GM23338 (cell line): ENCODE data around the gene GJA4. TPM values are rescaled to one million over a fixed set of nuclear protein-coding genes. Genes with fewer than 3 reads are reported as not detected.

Experiments used
- ATAC-seq: fragments of 200-7000 bp; cut with Tn5 transposase; 3 replicates; pipeline ENCODE4 v1.9.1; 2020
- DNase-seq: peaks from one replicate; pipeline ENCODE4 v3.0.0-alpha.2; 2015; ENCODE audit warnings: low spot score
- H2AFZ ChIP-seq: fragments of 200-600 bp; sonication (generic); 2 replicates; pipeline ENCODE4 v1.8.0; 2016; ENCODE audit warnings: antibody characterized with exemption, mild to moderate bottlenecking, moderate library complexity
- H3F3A ChIP-seq: fragments of 200-600 bp; sonication (generic); replicated peaks from 2 replicates; pipeline ENCODE4 v1.8.0; 2017; ENCODE audit warnings: antibody characterized with exemption, mixed run types, low read depth
- H3K27ac ChIP-seq: fragments of 200-600 bp; sonication (generic); 2 replicates; pipeline ENCODE4 v1.6.1; 2016; ENCODE audit warnings: low read depth
- H3K27me3 ChIP-seq: fragments of 200-600 bp; sonication (generic); 2 replicates; pipeline ENCODE4 v1.8.0; 2016; ENCODE audit warnings: mild to moderate bottlenecking, mixed run types, moderate library complexity; ENCODE audit not compliant: insufficient read depth
- H3K36me3 ChIP-seq: fragments of 200-600 bp; sonication (generic); 2 replicates; pipeline ENCODE4 v1.8.0; 2016; ENCODE audit warnings: mild to moderate bottlenecking; ENCODE audit not compliant: insufficient read depth
- H3K4me1 ChIP-seq: fragments of 200-600 bp; sonication (generic); 2 replicates; pipeline ENCODE4 v1.8.0; 2016; ENCODE audit warnings: mild to moderate bottlenecking, moderate library complexity; ENCODE audit not compliant: insufficient read depth
- H3K4me2 ChIP-seq: fragments of 200-600 bp; sonication (generic); 2 replicates; pipeline ENCODE4 v1.7.1; 2017; ENCODE audit warnings: mixed run types
- H3K4me3 ChIP-seq: fragments of 200-600 bp; sonication (generic); 2 replicates; pipeline ENCODE4 v1.6.1; 2016; ENCODE audit warnings: mixed run types
- H3K79me2 ChIP-seq: fragments of 200-600 bp; sonication (generic); replicated peaks from 2 replicates; pipeline ENCODE4 v1.8.0; 2017; ENCODE audit warnings: mild to moderate bottlenecking; ENCODE audit not compliant: insufficient read depth
- H3K9me2 ChIP-seq: fragments of 200-600 bp; sonication (generic); 2 replicates; pipeline ENCODE4 v1.8.0; 2017; ENCODE audit not compliant: insufficient read depth
- H4K20me1 ChIP-seq: fragments of 200-600 bp; sonication (generic); replicated peaks from 2 replicates; pipeline ENCODE4 v1.8.0; 2017; ENCODE audit warnings: mild to moderate bottlenecking; ENCODE audit not compliant: insufficient read depth
- H3K27ac Mint-ChIP-seq: 2 replicates; pipeline ENCODE4 v1.8.0; 2020; ENCODE audit warnings: inconsistent platforms, mild to moderate bottlenecking, moderate library complexity, mixed read lengths
- H3K27me3 Mint-ChIP-seq: 3 replicates; pipeline ENCODE4 v1.8.0; 2022; ENCODE audit warnings: low read depth, mild to moderate bottlenecking, moderate library complexity, mixed read lengths, inconsistent platforms; ENCODE audit not compliant: insufficient read depth, poor library complexity
- H3K36me3 Mint-ChIP-seq: 3 replicates; pipeline ENCODE4 v1.8.0; 2021; ENCODE audit warnings: low read depth, mild to moderate bottlenecking, inconsistent platforms, moderate library complexity, mixed read lengths
- H3K4me1 Mint-ChIP-seq: 3 replicates; pipeline ENCODE4 v1.8.0; 2020; ENCODE audit warnings: mild to moderate bottlenecking, inconsistent platforms, mixed read lengths
- H3K4me3 Mint-ChIP-seq: 3 replicates; pipeline ENCODE4 v1.8.0; 2021; ENCODE audit warnings: moderate library complexity, mild to moderate bottlenecking, inconsistent platforms, mixed read lengths
- H3K9me3 Mint-ChIP-seq: 3 replicates; pipeline ENCODE4 v1.8.0; 2020; ENCODE audit warnings: moderate library complexity, mild to moderate bottlenecking, inconsistent platforms, mixed read lengths
- CREB1 ChIP-seq: fragments of 250-450 bp; sonication (Bioruptor Pico); IDR thresholded peaks from 2 replicates; pipeline ENCODE4 v1.5.0; 2020; ENCODE audit warnings: low read depth, mild to moderate bottlenecking, moderate library complexity
- EZH2 ChIP-seq: fragments of 200-600 bp; sonication (generic); IDR thresholded peaks from one replicate; pipeline ENCODE4 v1.8.0; 2017; ENCODE audit warnings: antibody characterized with exemption, mild to moderate bottlenecking, low read depth; ENCODE audit not compliant: unreplicated experiment
- EZH2phosphoT487 ChIP-seq: fragments of 200-600 bp; sonication (generic); IDR thresholded peaks from one replicate; pipeline ENCODE4 v1.8.1; 2018; ENCODE audit warnings: antibody characterized with exemption; ENCODE audit not compliant: unreplicated experiment
- JUNB ChIP-seq: IDR thresholded peaks from one replicate; pipeline ENCODE4 v1.6.1; 2016; ENCODE audit warnings: antibody characterized with exemption; ENCODE audit not compliant: unreplicated experiment
- POLR2AphosphoS5 ChIP-seq: IDR thresholded peaks from 2 replicates; pipeline ENCODE4 v1.6.1; 2016; ENCODE audit warnings: antibody characterized with exemption, low read depth
- STAT1 ChIP-seq: IDR thresholded peaks from one replicate; pipeline ENCODE4 v1.6.1; 2016; ENCODE audit warnings: antibody characterized with exemption; ENCODE audit not compliant: unreplicated experiment
- polyA plus RNA-seq: library from polyadenylated mRNA; unstranded; fragments of >200 nt; fragmentation: Nextera tagmentation; extraction: Ambion mirVana; gene quantifications from 2 replicates; pipeline ENCODE4 v1.2.1, GENCODE V29; 2016
- total RNA-seq: library from RNA; depleted of rRNA; stranded (reverse); fragments of >200 nt; shearing (Covaris generic); gene quantifications from 2 replicates; pipeline ENCODE4 v1.2.3, GENCODE V29; 2014
- TF ChIP-seq, protein P1 (sequence below): fragments of 250-450 bp; sonication (Bioruptor Pico); IDR thresholded peaks from 2 replicates; pipeline ENCODE4 v1.5.0; 2020; ENCODE audit warnings: mild to moderate bottlenecking, moderate library complexity
- TF ChIP-seq, protein P2 (sequence below): IDR thresholded peaks from 2 replicates; pipeline ENCODE4 v1.6.1; 2016; ENCODE audit warnings: antibody characterized with exemption

The GJA4 gene
- total and polyA plus RNA-seq, 2 experiments from 2014 or later, result 0.95 to 2.2 TPM

DNA sequence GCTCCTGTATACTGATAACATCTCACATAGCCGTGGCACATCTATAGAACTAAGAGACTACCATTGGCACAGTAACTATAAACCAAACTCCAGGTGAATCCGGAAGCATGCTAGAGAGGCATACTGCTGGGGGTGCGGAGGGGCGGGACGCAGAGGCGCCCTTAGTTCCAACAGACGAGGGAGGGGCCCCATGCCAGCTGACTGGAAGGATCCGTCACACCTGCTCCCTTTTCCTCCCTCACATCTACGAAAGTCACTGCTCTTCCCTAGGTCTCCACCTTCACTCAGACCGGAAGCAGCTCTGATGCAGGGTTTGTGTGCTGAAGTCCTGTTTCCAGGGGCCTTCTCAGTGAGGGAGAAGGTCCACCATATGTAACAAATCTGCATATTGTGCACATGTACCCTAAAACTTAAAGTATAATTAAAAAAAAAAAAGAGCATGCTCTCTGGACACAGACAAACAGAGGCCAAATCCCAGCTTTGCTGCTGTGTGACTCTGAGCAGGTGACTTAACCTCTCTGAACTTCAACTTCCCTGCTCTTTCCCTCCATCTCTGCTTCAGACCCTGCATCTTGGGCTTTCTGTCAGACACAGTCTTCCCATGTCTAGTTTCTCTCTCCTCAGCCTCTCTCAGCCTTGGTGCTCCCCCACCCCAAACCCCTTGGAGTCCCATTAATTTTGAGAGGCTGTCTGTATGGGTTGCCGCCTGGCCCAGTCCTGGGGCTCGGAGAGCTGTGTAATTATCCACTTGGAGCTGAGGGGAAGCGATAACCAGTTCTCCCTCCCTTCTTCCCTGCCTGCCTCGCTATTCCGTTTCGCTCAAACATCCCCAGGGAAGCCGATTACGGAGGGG, 45.8 kb upstream of the GJA4 start (continued):
- TF ChIP-seq, protein P1, sequence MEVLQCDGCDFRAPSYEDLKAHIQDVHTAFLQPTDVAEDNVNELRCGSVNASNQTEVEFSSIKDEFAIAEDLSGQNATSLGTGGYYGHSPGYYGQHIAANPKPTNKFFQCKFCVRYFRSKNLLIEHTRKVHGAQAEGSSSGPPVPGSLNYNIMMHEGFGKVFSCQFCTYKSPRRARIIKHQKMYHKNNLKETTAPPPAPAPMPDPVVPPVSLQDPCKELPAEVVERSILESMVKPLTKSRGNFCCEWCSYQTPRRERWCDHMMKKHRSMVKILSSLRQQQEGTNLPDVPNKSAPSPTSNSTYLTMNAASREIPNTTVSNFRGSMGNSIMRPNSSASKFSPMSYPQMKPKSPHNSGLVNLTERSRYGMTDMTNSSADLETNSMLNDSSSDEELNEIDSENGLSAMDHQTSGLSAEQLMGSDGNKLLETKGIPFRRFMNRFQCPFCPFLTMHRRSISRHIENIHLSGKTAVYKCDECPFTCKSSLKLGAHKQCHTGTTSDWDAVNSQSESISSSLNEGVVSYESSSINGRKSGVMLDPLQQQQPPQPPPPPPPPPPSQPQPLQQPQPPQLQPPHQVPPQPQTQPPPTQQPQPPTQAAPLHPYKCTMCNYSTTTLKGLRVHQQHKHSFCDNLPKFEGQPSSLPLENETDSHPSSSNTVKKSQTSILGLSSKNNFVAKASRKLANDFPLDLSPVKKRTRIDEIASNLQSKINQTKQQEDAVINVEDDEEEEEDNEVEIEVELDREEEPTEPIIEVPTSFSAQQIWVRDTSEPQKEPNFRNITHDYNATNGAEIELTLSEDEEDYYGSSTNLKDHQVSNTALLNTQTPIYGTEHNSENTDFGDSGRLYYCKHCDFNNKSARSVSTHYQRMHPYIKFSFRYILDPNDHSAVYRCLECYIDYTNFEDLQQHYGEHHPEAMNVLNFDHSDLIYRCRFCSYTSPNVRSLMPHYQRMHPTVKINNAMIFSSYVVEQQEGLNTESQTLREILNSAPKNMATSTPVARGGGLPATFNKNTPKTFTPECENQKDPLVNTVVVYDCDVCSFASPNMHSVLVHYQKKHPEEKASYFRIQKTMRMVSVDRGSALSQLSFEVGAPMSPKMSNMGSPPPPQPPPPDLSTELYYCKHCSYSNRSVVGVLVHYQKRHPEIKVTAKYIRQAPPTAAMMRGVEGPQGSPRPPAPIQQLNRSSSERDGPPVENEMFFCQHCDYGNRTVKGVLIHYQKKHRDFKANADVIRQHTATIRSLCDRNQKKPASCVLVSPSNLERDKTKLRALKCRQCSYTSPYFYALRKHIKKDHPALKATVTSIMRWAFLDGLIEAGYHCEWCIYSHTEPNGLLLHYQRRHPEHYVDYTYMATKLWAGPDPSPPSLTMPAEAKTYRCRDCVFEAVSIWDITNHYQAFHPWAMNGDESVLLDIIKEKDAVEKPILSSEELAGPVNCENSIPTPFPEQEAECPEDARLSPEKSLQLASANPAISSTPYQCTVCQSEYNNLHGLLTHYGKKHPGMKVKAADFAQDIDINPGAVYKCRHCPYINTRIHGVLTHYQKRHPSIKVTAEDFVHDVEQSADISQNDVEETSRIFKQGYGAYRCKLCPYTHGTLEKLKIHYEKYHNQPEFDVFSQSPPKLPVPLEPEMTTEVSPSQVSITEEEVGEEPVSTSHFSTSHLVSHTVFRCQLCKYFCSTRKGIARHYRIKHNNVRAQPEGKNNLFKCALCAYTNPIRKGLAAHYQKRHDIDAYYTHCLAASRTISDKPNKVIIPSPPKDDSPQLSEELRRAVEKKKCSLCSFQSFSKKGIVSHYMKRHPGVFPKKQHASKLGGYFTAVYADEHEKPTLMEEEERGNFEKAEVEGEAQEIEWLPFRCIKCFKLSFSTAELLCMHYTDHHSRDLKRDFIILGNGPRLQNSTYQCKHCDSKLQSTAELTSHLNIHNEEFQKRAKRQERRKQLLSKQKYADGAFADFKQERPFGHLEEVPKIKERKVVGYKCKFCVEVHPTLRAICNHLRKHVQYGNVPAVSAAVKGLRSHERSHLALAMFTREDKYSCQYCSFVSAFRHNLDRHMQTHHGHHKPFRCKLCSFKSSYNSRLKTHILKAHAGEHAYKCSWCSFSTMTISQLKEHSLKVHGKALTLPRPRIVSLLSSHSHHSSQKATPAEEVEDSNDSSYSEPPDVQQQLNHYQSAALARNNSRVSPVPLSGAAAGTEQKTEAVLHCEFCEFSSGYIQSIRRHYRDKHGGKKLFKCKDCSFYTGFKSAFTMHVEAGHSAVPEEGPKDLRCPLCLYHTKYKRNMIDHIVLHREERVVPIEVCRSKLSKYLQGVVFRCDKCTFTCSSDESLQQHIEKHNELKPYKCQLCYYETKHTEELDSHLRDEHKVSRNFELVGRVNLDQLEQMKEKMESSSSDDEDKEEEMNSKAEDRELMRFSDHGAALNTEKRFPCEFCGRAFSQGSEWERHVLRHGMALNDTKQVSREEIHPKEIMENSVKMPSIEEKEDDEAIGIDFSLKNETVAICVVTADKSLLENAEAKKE, result no peak
- no peak for TF ChIP-seq STAT1

DNA sequence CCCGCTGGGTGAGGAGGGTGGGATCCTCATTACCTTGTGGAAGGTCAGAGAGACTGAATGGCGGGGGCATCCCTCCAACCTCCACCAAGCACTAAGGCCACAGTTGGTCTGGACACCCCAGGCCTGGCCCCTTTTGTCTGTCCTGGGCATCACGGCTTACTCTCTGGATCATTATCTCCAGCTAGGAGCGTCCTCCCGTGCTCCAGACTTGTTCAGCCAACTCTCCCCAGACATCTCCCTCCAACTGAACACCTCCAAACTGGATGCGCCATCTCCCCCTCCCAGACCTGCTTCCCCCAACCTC, 45.2 kb upstream of the GJA4 start:
- Histone ChIP-seq H3K4me1 (0 out of 2 replicates have a peak, but pooled peaks cover 3% of the 10 kb centered on the region), H3K4me2 (no peak overlapping the region), H3K4me3 (no peak overlapping the region), H3K27me3 (no peaks in the 10 kb centered on the region), H3K36me3 (no peaks in the 10 kb centered on the region), H4K20me1 (no peaks in the 10 kb centered on the region), H3K27ac (no peak overlapping the region), H2AFZ (no peak overlapping the region), H3F3A (no peaks in the 10 kb centered on the region), H3K9me2 (0 out of 2 replicates have a peak, but pooled peaks cover 4% of the 10 kb centered on the region), H3K79me2 (no peaks in the 10 kb centered on the region)
- Mint-ChIP-seq H3K36me3 (no peaks in the 10 kb centered on the region), H3K4me3 (no peak overlapping the region), H3K9me3 (no peaks in the 10 kb centered on the region; the same call in 2 of the 3 replicates), H3K27me3 (peaks cover 2% of the 10 kb centered on the region), H3K27ac (no peak overlapping the region), H3K4me1 (peaks cover 14% of the 10 kb centered on the region; the same call in 2 of the 3 replicates)
- ATAC-seq, result no peak
- no peak for DNase-seq
- TF ChIP-seq EZH2, result no peak
- TF ChIP-seq, protein P2, sequence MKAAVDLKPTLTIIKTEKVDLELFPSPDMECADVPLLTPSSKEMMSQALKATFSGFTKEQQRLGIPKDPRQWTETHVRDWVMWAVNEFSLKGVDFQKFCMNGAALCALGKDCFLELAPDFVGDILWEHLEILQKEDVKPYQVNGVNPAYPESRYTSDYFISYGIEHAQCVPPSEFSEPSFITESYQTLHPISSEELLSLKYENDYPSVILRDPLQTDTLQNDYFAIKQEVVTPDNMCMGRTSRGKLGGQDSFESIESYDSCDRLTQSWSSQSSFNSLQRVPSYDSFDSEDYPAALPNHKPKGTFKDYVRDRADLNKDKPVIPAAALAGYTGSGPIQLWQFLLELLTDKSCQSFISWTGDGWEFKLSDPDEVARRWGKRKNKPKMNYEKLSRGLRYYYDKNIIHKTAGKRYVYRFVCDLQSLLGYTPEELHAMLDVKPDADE, result no peak
- TF ChIP-seq CREB1 (CRISPR knock-in tag), result no peak
- no peak for TF ChIP-seq POLR2AphosphoS5
- TF ChIP-seq EZH2phosphoT487, result no peak
- TF ChIP-seq JUNB, result no peak
- TF ChIP-seq, protein P1, result no peak
